GM23338 (cell line): ENCODE data around the gene ATP8A2. TPM values are rescaled to one million over a fixed set of nuclear protein-coding genes. Genes with fewer than 3 reads are reported as not detected.

Source experiments
- ATAC-seq: fragments of 200-7000 bp; cut with Tn5 transposase; 3 replicates; pipeline ENCODE4 v1.9.1; 2020
- DNase-seq: peaks from one replicate; pipeline ENCODE4 v3.0.0-alpha.2; 2015; ENCODE audit warnings: low spot score
- H2AFZ ChIP-seq: fragments of 200-600 bp; sonication (generic); 2 replicates; pipeline ENCODE4 v1.8.0; 2016; ENCODE audit warnings: antibody characterized with exemption, mild to moderate bottlenecking, moderate library complexity
- H3F3A ChIP-seq: fragments of 200-600 bp; sonication (generic); replicated peaks from 2 replicates; pipeline ENCODE4 v1.8.0; 2017; ENCODE audit warnings: antibody characterized with exemption, mixed run types, low read depth
- H3K27ac ChIP-seq: fragments of 200-600 bp; sonication (generic); 2 replicates; pipeline ENCODE4 v1.6.1; 2016; ENCODE audit warnings: low read depth
- H3K27me3 ChIP-seq: fragments of 200-600 bp; sonication (generic); 2 replicates; pipeline ENCODE4 v1.8.0; 2016; ENCODE audit warnings: mild to moderate bottlenecking, mixed run types, moderate library complexity; ENCODE audit not compliant: insufficient read depth
- H3K36me3 ChIP-seq: fragments of 200-600 bp; sonication (generic); 2 replicates; pipeline ENCODE4 v1.8.0; 2016; ENCODE audit warnings: mild to moderate bottlenecking; ENCODE audit not compliant: insufficient read depth
- H3K4me1 ChIP-seq: fragments of 200-600 bp; sonication (generic); 2 replicates; pipeline ENCODE4 v1.8.0; 2016; ENCODE audit warnings: mild to moderate bottlenecking, moderate library complexity; ENCODE audit not compliant: insufficient read depth
- H3K4me2 ChIP-seq: fragments of 200-600 bp; sonication (generic); 2 replicates; pipeline ENCODE4 v1.7.1; 2017; ENCODE audit warnings: mixed run types
- H3K4me3 ChIP-seq: fragments of 200-600 bp; sonication (generic); 2 replicates; pipeline ENCODE4 v1.6.1; 2016; ENCODE audit warnings: mixed run types
- H3K79me2 ChIP-seq: fragments of 200-600 bp; sonication (generic); replicated peaks from 2 replicates; pipeline ENCODE4 v1.8.0; 2017; ENCODE audit warnings: mild to moderate bottlenecking; ENCODE audit not compliant: insufficient read depth
- H3K9me2 ChIP-seq: fragments of 200-600 bp; sonication (generic); 2 replicates; pipeline ENCODE4 v1.8.0; 2017; ENCODE audit not compliant: insufficient read depth
- H4K20me1 ChIP-seq: fragments of 200-600 bp; sonication (generic); replicated peaks from 2 replicates; pipeline ENCODE4 v1.8.0; 2017; ENCODE audit warnings: mild to moderate bottlenecking; ENCODE audit not compliant: insufficient read depth
- H3K27ac Mint-ChIP-seq: 2 replicates; pipeline ENCODE4 v1.8.0; 2020; ENCODE audit warnings: inconsistent platforms, mild to moderate bottlenecking, moderate library complexity, mixed read lengths
- H3K27me3 Mint-ChIP-seq: 3 replicates; pipeline ENCODE4 v1.8.0; 2022; ENCODE audit warnings: low read depth, mild to moderate bottlenecking, moderate library complexity, mixed read lengths, inconsistent platforms; ENCODE audit not compliant: insufficient read depth, poor library complexity
- H3K36me3 Mint-ChIP-seq: 3 replicates; pipeline ENCODE4 v1.8.0; 2021; ENCODE audit warnings: low read depth, mild to moderate bottlenecking, inconsistent platforms, moderate library complexity, mixed read lengths
- H3K4me1 Mint-ChIP-seq: 3 replicates; pipeline ENCODE4 v1.8.0; 2020; ENCODE audit warnings: mild to moderate bottlenecking, inconsistent platforms, mixed read lengths
- H3K4me3 Mint-ChIP-seq: 3 replicates; pipeline ENCODE4 v1.8.0; 2021; ENCODE audit warnings: moderate library complexity, mild to moderate bottlenecking, inconsistent platforms, mixed read lengths
- H3K9me3 Mint-ChIP-seq: 3 replicates; pipeline ENCODE4 v1.8.0; 2020; ENCODE audit warnings: moderate library complexity, mild to moderate bottlenecking, inconsistent platforms, mixed read lengths
- CREB1 ChIP-seq: fragments of 250-450 bp; sonication (Bioruptor Pico); IDR thresholded peaks from 2 replicates; pipeline ENCODE4 v1.5.0; 2020; ENCODE audit warnings: low read depth, mild to moderate bottlenecking, moderate library complexity
- EZH2 ChIP-seq: fragments of 200-600 bp; sonication (generic); IDR thresholded peaks from one replicate; pipeline ENCODE4 v1.8.0; 2017; ENCODE audit warnings: antibody characterized with exemption, mild to moderate bottlenecking, low read depth; ENCODE audit not compliant: unreplicated experiment
- JUNB ChIP-seq: IDR thresholded peaks from one replicate; pipeline ENCODE4 v1.6.1; 2016; ENCODE audit warnings: antibody characterized with exemption; ENCODE audit not compliant: unreplicated experiment
- POLR2AphosphoS5 ChIP-seq: IDR thresholded peaks from 2 replicates; pipeline ENCODE4 v1.6.1; 2016; ENCODE audit warnings: antibody characterized with exemption, low read depth
- STAT1 ChIP-seq: IDR thresholded peaks from one replicate; pipeline ENCODE4 v1.6.1; 2016; ENCODE audit warnings: antibody characterized with exemption; ENCODE audit not compliant: unreplicated experiment
- ZNF114 ChIP-seq: fragments of 250-450 bp; sonication (Bioruptor Pico); IDR thresholded peaks from 2 replicates; pipeline ENCODE4 v1.5.0; 2020; ENCODE audit warnings: mild to moderate bottlenecking, moderate library complexity
- ZNF331 ChIP-seq: fragments of 250-450 bp; sonication (Bioruptor Pico); IDR thresholded peaks from 2 replicates; pipeline ENCODE4 v1.5.0; 2020; ENCODE audit warnings: low read depth, mild to moderate bottlenecking, moderate library complexity
- polyA plus RNA-seq: library from polyadenylated mRNA; unstranded; fragments of >200 nt; fragmentation: Nextera tagmentation; extraction: Ambion mirVana; gene quantifications from 2 replicates; pipeline ENCODE4 v1.2.1, GENCODE V29; 2016
- total RNA-seq: library from RNA; depleted of rRNA; stranded (reverse); fragments of >200 nt; shearing (Covaris generic); gene quantifications from 2 replicates; pipeline ENCODE4 v1.2.3, GENCODE V29; 2014
- TF ChIP-seq, protein P1 (sequence below): fragments of 250-450 bp; sonication (Bioruptor Pico); IDR thresholded peaks from 2 replicates; pipeline ENCODE4 v1.5.0; 2020; ENCODE audit warnings: mild to moderate bottlenecking, moderate library complexity
- TF ChIP-seq, protein P2 (sequence below), 2 experiments: fragments of 200-600 bp in 1 of 2; sonication (generic) in 1 of 2; conservative IDR thresholded peaks; 2 replicates each; pipeline versions ENCODE4 v1.5.1 to v1.6.1; 2016 to 2017; ENCODE audit warnings: antibody characterized with exemption in 2 of 2, low read depth in 2 of 2, mild to moderate bottlenecking in 2 of 2, moderate library complexity in 1 of 2

Gene ATP8A2
- total and polyA plus RNA-seq, 2 experiments from 2014 or later, result 5.7 to 8.8 TPM

DNA sequence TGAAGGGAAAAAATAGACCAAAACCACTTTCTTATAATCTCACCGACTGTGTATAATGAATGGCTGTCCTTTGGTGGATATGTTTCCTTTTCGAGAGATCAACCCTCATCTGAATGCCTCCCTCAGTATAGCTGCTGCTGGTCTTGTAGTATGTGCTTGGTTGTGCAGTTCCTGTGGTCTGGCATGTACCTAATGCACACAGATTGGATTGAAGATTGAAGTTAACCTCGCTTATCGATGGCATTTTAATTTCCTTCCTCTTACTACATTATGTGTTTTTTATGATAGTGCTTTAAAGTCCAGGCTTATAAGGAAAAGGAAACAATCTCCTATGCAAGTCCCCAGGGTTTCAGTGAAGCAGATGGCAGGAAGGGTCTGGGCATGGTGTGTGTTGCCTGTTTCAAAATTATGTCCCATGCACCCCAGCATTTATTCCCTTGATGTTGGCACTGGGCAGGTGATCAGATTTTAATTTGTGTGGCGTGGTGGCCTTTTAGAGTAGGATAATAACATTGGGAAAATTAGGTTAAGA, 346.0 kb downstream of the ATP8A2 start (continued):
- TF ChIP-seq, protein P1, sequence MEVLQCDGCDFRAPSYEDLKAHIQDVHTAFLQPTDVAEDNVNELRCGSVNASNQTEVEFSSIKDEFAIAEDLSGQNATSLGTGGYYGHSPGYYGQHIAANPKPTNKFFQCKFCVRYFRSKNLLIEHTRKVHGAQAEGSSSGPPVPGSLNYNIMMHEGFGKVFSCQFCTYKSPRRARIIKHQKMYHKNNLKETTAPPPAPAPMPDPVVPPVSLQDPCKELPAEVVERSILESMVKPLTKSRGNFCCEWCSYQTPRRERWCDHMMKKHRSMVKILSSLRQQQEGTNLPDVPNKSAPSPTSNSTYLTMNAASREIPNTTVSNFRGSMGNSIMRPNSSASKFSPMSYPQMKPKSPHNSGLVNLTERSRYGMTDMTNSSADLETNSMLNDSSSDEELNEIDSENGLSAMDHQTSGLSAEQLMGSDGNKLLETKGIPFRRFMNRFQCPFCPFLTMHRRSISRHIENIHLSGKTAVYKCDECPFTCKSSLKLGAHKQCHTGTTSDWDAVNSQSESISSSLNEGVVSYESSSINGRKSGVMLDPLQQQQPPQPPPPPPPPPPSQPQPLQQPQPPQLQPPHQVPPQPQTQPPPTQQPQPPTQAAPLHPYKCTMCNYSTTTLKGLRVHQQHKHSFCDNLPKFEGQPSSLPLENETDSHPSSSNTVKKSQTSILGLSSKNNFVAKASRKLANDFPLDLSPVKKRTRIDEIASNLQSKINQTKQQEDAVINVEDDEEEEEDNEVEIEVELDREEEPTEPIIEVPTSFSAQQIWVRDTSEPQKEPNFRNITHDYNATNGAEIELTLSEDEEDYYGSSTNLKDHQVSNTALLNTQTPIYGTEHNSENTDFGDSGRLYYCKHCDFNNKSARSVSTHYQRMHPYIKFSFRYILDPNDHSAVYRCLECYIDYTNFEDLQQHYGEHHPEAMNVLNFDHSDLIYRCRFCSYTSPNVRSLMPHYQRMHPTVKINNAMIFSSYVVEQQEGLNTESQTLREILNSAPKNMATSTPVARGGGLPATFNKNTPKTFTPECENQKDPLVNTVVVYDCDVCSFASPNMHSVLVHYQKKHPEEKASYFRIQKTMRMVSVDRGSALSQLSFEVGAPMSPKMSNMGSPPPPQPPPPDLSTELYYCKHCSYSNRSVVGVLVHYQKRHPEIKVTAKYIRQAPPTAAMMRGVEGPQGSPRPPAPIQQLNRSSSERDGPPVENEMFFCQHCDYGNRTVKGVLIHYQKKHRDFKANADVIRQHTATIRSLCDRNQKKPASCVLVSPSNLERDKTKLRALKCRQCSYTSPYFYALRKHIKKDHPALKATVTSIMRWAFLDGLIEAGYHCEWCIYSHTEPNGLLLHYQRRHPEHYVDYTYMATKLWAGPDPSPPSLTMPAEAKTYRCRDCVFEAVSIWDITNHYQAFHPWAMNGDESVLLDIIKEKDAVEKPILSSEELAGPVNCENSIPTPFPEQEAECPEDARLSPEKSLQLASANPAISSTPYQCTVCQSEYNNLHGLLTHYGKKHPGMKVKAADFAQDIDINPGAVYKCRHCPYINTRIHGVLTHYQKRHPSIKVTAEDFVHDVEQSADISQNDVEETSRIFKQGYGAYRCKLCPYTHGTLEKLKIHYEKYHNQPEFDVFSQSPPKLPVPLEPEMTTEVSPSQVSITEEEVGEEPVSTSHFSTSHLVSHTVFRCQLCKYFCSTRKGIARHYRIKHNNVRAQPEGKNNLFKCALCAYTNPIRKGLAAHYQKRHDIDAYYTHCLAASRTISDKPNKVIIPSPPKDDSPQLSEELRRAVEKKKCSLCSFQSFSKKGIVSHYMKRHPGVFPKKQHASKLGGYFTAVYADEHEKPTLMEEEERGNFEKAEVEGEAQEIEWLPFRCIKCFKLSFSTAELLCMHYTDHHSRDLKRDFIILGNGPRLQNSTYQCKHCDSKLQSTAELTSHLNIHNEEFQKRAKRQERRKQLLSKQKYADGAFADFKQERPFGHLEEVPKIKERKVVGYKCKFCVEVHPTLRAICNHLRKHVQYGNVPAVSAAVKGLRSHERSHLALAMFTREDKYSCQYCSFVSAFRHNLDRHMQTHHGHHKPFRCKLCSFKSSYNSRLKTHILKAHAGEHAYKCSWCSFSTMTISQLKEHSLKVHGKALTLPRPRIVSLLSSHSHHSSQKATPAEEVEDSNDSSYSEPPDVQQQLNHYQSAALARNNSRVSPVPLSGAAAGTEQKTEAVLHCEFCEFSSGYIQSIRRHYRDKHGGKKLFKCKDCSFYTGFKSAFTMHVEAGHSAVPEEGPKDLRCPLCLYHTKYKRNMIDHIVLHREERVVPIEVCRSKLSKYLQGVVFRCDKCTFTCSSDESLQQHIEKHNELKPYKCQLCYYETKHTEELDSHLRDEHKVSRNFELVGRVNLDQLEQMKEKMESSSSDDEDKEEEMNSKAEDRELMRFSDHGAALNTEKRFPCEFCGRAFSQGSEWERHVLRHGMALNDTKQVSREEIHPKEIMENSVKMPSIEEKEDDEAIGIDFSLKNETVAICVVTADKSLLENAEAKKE (CRISPR knock-in tag), result no peak

DNA sequence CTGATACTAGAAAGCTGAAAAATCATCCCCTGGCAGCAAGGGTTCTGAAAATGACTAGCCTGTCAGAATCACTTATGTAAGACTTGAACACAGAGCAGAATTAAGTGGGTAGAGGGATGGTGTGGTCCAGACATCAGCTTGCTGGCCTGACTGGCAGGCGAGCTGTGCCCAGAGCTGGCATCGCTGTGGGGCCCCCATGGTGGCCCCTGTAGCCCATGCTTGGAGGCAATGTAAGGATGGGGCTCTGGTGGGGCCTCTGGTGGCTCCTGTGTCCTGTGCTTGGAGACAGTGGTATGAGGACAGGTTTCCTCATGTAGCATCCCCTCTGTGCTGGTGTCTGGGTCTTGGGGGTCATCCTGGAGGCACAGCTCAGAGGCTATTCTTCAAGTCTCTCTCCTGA, 347.9 kb downstream of the ATP8A2 start:
- Histone ChIP-seq H3K27ac (no peak overlapping the region), H3K4me1 (no peaks in the 10 kb centered on the region), H3K4me3 (no peak overlapping the region), H2AFZ (no peak overlapping the region), H3F3A (no peaks in the 10 kb centered on the region), H3K36me3 (no peaks in the 10 kb centered on the region), H3K27me3 (no peaks in the 10 kb centered on the region), H3K4me2 (no peak overlapping the region), H3K79me2 (no peaks in the 10 kb centered on the region), H3K9me2 (0 out of 2 replicates have a peak, but pooled peaks cover 5% of the 10 kb centered on the region), H4K20me1 (no peaks in the 10 kb centered on the region)
- Mint-ChIP-seq H3K27me3 (no peaks in the 10 kb centered on the region), H3K4me1 (no peaks in the 10 kb centered on the region), H3K36me3 (no peaks in the 10 kb centered on the region), H3K9me3 (no peaks in the 10 kb centered on the region), H3K4me3 (no peak overlapping the region), H3K27ac (no peak overlapping the region)
- TF ChIP-seq EZH2 (no peak), ZNF114 (CRISPR knock-in tag) (no peak), POLR2AphosphoS5 (no peak), CREB1 (no peak), STAT1 (no peak), ZNF331 (CRISPR knock-in tag) (no peak), JUNB (no peak)
- TF ChIP-seq, protein P2, sequence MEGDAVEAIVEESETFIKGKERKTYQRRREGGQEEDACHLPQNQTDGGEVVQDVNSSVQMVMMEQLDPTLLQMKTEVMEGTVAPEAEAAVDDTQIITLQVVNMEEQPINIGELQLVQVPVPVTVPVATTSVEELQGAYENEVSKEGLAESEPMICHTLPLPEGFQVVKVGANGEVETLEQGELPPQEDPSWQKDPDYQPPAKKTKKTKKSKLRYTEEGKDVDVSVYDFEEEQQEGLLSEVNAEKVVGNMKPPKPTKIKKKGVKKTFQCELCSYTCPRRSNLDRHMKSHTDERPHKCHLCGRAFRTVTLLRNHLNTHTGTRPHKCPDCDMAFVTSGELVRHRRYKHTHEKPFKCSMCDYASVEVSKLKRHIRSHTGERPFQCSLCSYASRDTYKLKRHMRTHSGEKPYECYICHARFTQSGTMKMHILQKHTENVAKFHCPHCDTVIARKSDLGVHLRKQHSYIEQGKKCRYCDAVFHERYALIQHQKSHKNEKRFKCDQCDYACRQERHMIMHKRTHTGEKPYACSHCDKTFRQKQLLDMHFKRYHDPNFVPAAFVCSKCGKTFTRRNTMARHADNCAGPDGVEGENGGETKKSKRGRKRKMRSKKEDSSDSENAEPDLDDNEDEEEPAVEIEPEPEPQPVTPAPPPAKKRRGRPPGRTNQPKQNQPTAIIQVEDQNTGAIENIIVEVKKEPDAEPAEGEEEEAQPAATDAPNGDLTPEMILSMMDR (conservative IDR thresholded peaks at IDR 0.05; ENCODE audit: low read depth in 2 of 2), result no peak
- DNase-seq (no peak), ATAC-seq (no peak)
